GM12878 (cell line): ENCODE measurements around the gene ANKDD1B.

Experiments used
- POLR2A ChIP-seq: IDR thresholded peaks from 2 replicates; pipeline ENCODE4 v1.6.1; 2011; ENCODE audit warnings: low read depth, mild to moderate bottlenecking, low read length
- TAF1 ChIP-seq: IDR thresholded peaks from 2 replicates; pipeline ENCODE4 v1.6.1; 2011; ENCODE audit warnings: mild to moderate bottlenecking, low read depth, low read length, borderline replicate concordance

- TF ChIP-seq POLR2A (no peak), TAF1 (no peak)
Observed at GRCh38 chr5:75622564-75622963, 11.3 kb downstream of the ANKDD1B start.
